A673 (cell line): ENCODE data around the gene VCP.

ENCODE experiments used
- CTCF ChIP-seq: fragments of 300-800, 200-600 bp; sonication (generic); conservative IDR thresholded peaks from 2 replicates; pipeline ENCODE4 v1.5.1; 2017; ENCODE audit warnings: low read depth, mild to moderate bottlenecking, antibody characterized with exemption, low read length, moderate library complexity, mixed read lengths
- EZH2 ChIP-seq: fragments of 200-600 bp; sonication (generic); IDR thresholded peaks from 2 replicates; pipeline ENCODE4 v1.6.1; 2017; ENCODE audit warnings: borderline replicate concordance, low read depth, mild to moderate bottlenecking, mixed read lengths, antibody characterized with exemption, low read length; ENCODE audit not compliant: poor library complexity, severe bottlenecking

DNA sequence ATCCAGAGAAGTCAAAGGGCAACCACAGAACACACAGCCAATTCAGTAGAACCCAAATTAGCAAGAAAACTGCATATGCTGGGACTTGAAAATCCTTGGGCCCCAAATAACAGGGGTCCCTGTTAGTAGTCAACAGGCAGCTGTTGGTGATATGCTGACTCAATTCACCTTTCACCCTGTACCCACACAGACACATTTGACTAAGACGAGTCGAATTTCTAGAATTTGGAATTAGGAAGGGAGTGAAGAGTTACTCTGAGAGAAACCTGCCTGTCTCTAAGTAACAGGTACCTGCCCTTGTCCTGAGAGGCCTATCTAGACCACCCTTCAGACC is 821 bp upstream of the VCP start:
- TF ChIP-seq EZH2 (no peak), CTCF (no peak)
